ENCODE measurements around the gene ST3GAL3.

The ST3GAL3 gene, protein sequence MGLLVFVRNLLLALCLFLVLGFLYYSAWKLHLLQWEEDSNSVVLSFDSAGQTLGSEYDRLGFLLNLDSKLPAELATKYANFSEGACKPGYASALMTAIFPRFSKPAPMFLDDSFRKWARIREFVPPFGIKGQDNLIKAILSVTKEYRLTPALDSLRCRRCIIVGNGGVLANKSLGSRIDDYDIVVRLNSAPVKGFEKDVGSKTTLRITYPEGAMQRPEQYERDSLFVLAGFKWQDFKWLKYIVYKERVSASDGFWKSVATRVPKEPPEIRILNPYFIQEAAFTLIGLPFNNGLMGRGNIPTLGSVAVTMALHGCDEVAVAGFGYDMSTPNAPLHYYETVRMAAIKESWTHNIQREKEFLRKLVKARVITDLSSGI
- 3.6 to 4.7 reads per million in 2 donors for total RNA-seq

DNA sequence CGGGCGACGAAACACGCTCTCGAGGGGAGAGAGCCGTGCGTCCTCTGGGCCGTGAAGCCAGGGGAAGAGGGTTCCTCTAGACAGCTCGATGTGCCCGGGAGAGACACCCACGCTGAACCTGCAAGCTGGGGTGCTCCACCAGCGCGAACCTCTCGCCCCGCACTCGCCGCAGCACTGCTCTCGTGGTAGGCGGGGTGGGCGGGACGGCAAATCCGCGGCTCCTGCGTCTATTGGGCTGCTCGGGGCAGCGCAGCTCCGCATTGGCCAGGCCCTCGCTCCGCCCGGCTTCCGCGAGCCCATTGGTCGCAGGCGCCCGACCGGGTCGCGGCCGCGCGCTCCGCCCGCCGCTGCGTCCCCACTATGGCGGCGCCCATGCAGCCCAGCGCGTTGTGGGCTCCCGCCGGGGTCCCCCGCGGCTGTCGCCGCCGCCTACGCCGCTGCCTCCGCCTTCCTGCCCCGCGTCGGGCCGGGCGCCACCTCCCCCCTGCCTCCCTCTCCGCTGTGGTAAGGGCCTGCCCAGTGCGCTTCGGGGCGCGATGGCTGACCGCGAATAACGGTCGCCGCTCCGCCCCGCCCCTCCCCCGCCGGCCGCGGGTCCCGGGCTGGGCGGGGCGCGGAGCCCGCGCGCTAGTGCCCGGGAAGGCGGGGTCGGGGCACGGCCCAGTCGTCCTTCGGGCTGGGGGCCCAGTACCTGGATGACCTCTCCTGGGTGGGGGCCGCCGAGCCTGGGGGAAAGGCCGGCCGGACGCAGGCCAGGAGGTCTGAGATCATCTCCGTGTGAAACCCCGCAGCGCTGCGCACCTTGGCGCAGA lies at the start of gene ST3GAL3:
Gene ST3GAL3, plus strand, starts transcription at position 347 of the 812 bp plus-strand sequence. CDS start 28,727 bp downstream, outside the sequence.
- peak; percentile 84 for DNase-seq

DNA sequence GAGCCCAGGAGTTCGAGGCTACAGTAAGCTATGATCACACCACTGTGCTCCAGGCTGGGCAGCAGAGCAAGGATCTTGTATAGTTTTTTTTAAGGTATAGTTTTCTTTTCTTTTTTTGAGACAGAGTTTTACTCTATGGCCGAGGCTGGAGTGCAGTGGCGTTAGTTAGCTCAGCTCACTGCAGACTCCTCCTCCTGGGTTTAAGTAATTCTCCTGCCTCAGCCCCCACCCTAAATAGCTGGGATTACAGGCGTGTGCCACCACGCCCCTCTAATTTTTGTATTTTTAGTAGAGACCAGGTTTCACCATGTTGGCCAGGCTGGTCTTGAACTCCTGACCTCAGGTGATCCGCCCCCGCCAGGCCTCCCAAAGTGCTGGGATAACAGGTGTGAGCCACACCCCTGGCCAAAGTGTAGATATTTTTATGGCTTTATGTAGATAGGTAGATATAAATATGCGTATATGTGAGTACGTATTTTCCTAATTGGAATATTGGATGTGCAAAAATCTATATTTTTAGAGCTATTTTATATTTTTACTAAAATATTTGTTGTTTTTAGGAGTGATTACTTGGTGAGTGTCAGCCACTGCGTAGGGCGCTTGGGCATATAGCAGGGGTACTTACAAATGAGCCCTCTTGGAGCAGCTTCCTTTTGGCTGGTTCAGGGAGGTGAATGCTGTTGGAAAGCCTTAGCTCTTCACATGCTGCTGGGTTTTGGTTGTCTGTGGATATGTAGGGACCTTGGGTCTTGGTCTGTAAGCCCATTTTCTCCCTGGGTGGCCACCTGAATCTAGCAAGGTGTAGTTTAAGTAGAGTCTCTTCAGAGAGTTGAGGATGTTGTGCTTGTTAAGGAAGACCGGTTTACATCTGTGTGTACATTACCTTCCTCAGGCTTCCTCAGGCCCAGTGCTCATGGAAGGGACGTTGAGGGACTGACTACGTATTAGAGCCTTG lies 47.8 kb upstream of the ST3GAL3 start:
- DNase-seq: no peak

DNA sequence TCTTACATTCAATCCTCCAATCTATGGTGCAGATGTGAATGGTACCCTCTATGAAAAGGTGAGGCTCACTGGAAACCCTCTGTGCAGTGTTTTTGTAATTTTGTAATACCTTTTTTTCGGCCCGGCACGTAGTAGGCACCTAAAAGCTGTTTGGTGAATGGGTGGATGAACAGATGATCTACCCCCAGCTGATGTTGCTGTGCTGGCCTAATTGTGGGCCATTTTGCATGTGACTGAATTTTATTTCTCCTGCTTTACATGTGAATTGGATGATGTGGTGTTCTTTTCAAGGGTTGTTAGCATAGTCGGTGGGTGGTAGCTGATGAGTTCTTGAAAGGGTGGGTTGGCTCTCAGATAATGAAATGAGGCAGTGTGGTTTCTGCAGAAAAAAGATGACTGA lies 47.0 kb upstream of the ST3GAL3 start:
- no peak for DNase-seq

DNA sequence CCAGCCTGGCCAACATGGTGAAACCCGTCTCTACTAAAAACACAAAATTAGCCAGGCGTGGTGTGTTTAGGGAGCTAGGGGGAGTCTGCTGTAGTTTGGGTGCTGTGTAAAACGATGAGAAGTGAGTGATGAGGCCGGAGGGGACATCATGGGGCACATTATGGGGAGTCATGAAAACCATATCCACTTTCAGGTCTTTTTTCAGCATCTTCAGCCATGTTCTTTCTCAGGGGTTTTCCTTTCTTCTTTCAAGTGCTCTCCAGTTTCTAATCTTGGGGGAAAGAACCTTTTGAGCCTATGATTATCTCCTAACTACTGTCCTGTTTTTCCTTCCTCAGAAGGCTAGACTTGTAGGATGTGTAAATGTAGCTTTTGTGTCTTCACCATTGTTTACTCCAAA lies 43.0 kb upstream of the ST3GAL3 start:
- no peak for DNase-seq

DNA sequence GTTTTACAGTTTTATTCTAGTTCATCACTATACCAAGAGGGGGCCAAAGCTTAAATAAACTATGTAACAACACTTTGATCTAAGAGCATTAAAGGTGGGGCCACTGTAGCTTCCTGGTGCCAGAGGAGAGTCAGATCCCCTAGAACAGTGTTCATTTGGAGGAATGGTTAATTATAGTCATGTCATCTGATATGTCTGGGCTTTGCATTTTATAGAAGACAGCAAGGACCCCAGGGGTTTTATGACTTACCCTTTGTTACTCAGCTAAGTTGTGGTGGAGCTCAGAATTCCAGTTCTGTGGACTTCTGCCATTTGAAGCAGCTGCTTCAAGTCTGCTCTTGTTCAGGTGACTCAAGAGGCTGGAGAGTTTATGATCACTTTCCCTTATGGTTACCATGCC lies 40.7 kb upstream of the ST3GAL3 start:
- DNase-seq: no peak

DNA sequence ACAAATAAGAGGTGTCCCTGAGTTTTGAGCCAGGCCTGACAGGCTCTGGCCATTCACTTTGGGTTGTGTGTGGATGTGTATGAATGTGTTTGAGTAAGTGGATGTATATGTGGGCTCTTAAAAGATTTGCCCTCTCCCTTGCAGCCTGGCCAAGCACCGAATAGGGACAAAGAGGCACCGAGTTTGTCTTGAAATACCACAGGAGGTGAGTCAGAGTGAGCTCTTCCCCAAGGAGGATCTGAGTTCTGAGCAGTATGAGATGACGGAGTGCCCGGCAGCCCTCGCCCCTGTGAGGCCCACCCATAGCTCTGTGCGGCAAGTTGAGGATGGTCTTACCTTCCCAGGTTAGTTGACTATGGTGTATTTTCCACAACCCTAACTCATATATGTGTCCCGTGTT lies 38.4 kb upstream of the ST3GAL3 start:
- no peak for DNase-seq

DNA sequence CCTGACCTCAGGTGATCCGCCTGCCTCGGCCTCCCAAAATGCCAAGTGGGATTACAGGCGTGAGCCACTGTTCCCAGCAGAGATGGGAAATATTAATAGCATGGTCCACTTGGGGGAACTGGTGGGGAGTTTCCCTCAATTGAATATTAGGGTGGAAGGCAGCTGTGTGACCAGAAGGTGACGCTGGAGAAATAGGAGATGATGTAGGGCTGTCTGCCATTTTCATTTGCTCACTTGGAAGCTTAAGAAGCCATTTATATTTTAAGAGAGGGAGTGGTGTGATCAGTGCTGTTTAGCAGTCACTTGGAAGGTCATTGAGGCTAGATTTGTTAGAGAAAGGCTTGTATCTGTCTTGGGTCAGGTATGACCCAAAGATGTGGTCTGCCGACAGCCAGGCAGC lies 37.5 kb upstream of the ST3GAL3 start:
- no peak for DNase-seq

DNA sequence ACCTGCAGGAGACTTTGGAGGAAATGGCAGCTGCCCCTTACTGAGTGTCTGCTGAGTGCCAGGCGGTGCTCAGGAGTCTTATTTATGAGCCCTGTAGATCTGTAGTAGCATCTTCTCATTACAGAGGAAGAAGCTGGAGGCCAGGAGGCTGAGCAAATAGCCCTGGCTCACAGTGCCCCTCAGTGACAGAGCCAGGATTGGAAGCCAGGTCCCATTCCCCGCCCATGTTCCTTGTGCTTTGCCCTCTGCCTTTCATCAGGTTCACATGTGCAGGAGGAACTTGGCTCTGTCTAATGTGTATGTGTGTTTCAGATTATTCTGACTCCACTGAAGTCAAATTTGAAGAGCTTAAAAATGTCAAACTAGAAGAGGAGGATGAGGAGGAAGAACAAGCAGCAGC lies 36.1 kb upstream of the ST3GAL3 start:
- no peak for DNase-seq

DNA sequence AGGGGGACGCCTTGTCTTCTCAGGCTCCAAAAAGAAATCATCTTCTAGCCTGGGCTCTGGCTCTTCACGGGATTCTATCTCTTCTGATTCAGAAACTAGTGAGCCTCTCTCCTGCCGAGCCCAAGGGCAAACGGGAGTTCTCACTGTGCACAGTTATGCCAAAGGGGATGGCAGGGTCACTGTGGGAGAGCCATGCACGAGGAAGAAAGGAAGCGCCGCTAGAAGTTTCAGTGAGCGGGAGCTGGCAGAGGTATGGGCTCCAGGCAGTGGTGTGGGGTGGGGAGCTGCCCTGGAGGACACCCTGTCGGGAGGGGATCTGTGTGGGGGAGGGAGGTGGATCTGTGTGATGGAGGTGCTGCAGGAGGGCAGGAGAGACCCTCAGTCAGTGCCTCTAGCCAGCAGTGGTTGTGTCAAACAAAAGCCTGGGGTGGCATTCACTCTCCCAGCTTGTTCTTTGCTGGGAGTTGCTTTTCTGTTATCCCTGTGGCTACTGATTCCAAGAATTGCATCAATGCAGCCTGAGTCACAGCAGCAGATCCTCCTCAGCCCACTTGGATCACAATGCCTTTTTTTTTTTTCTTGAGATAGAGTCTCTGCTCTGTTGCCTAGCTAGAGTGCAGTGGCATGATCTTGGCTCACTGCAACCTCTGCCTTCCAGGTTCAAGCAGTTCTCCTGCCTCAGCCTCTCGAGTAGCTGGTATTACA lies 35.6 kb upstream of the ST3GAL3 start:
- no peak for DNase-seq

DNA sequence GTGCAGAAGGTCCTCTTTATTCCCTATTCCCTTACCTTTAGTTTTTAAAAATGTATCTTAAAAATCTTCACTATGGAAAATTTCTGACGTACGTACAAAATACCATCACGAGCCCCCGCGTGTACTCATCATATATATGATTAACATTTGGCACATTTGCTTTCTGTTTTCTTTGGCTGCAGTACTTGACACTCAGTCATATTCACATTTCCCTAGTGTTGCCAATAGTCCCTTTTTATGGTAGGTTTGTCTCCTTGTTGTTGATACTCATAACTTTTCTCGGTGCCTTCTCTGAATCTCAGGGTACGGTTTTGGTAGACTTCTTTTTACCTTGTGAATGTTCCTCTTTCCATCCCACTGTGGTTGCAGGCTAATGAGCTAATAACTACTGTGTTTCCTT lies 34.1 kb upstream of the ST3GAL3 start:
- DNase-seq: no peak

DNA sequence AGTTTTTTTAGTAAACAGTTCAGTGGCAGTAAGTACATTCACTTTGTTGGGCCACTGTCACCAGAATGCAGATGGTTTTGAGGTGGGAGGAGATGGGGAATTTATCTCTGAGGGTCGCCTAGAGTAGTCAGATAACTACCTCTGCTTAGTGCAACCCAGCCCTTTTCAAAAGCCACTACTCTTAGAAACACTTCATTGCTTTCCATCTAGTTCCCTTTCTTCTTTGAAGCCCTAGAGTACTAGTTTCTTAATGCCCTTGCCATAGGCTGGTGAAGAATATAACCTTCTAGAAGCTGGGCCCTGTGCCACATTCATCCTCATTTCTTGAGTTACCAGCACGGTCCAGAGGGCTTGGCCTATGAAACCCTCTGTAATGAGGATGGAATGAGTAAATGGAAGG lies 28.4 kb upstream of the ST3GAL3 start:
- no peak for DNase-seq

DNA sequence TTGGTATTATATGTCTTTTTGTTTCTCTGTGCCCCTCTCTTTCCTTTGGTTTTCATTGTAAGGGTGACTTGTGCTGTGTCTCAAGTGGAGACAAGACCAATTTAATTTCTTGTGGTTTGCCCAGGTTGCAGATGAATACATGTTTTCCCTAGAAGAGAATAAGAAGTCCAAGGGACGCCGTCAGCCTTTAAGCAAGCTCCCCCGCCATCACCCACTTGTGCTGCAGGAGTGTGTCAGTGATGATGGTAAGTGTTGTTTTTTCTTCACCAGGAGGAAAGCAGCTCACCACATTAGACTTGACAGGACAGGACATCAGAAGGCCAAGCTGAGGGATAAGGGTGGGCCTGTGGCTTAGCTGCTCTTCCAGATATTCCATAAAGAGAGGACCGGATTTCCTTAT lies 23.8 kb upstream of the ST3GAL3 start:
- no peak for DNase-seq

DNA sequence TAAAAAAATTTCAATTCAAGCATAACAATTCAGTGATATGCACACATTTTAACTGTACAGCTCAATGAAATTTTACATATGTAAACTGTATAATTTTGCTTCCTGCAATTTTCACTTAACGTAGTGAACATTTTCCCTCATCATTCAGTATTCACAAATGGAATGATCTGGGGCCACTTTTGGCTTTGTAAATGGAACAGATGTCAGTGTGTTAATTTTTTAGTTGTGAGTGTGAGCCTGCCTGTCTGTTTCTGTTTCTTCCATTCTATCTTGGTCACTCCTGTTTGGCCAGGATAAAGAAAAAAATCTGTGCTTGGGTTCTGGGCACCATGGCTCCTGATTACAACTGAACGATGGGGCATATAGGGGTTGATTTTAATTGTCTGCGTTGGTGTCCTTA lies 20.5 kb upstream of the ST3GAL3 start:
- DNase-seq: no peak

DNA sequence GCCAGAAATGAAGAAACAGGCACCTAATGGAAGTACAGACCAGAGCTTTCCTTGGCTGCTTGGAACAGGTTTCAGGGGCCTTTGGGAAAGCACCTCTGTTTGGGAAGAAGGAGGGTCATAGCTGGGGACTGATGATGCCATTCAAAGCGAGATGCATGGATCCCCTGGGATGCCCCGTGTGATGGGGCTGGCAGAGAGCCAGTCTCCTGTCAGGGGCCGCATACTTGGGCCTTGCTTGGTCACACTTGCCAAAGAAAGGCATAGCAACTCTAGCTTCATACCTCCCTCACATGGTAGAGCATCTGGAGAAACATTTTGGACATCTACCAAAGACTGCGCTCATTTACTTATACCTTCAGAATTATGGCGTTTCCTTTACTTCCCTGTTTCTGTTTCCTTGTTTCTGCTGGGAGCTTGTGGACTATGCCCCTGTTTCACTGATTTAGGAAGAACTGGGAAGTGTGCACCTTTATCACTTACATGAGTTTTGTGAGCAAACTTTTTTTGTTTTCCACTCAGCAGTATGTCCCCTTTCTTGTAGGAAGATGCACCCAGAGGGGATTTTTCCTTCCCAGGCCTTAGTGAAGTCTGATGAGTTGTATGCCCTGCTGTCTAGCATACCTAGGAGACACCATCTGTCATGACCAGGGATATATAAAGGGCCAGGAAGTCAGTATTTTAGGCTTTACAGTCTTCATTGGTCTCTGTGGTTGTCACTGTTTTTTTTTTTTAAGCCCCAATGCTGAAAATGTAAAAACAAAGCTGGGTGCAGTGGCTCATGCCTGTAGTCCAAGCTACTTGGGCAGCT lies 19.8 kb upstream of the ST3GAL3 start:
- DNase-seq: no peak

DNA sequence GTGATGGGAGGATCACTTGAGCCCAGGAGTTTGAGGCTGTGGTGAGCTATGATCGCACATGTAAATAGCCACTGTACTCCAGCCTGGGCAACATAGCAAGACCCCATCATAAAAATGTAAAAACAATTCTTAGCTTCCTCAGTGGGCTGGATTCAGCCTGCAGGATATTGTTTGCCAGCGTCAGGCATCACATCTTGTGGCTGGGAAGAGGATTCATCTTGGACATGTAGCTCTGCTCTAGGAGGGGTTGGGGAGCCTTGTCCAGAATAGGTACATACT lies 19.3 kb upstream of the ST3GAL3 start:
- no peak for DNase-seq

DNA sequence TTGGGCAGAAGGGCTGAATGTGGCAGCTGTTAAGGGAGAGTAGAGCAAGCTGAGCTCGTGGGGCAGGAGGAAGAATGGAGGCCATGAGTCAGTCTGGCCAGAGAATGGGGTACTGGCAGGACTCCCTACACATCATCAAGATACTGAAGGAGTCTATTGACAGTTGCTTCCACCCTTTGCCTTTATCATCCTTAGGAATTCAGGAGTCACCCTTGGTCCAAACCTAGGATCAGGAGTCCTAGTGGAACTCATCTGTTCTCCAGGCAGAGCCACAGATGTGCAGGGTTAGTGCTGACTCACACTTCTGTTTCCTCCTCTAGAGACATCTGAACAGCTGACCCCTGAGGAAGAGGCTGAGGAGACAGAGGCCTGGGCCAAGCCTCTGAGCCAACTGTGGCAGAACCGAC lies 18.7 kb upstream of the ST3GAL3 start:
- DNase-seq: no peak

DNA sequence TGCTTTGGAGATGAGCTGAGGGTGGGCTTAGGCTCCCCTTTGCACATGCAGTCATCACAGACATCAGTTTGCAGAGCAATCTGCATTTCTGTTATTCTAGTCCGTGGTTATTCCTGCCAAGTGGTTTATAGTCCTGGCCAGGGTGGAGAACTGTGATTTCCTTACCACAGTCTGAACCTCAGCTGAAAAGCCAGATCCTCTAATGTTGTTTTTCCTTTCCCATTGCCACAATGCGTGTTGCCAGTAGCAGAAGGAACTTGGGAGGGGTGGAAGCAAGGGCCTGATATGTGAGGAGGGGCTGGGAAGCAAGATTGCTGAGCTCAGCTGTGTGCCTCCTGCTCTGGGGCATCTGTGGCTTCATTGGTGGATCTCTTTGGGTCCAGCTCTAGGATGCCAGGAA lies 18.0 kb upstream of the ST3GAL3 start:
- no peak for DNase-seq

DNA sequence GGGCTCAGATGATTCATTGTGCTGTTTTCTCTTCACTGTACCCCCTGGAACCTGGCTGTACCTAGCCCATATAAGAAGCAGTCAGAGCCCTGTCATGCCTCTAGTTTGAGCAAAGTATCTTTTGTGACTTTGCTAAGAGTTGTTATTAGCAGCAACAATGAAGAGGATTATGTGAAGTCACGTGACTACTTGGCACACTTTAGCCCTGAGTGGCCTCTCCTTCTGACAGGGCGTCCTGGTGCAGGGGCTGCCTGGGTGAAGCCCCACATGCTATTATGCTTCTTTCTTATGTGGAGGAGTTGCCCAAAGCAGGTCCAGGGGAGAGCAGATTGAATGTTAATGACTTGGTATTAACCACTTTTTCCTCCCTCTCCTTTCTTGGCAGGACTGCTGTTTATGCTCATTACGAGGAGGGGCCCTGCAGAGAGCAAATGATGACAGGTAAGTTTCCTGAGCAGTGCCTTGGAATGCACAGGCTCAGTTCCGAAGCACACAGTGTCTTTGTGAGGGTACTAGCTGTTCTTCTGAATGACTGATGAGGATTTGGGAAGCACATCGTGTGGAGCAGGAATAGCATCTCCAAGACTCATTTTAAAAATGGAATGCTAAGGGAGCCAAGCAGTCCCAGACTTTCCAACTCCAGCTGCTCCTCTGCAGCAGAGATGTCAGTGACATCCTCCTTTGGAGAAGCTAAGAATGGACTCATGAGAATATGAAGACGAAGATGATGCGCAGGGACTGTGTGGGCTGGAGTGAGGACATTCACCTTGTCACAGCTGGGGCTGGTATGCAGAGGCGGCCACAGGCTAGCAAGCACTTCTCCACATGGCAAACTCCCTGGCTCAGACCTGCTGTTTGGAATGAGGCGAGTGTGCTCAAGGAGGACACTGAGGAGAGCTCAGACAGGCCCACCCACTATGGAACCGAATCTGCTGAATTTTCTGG lies 15.2 kb upstream of the ST3GAL3 start:
- no peak for DNase-seq

DNA sequence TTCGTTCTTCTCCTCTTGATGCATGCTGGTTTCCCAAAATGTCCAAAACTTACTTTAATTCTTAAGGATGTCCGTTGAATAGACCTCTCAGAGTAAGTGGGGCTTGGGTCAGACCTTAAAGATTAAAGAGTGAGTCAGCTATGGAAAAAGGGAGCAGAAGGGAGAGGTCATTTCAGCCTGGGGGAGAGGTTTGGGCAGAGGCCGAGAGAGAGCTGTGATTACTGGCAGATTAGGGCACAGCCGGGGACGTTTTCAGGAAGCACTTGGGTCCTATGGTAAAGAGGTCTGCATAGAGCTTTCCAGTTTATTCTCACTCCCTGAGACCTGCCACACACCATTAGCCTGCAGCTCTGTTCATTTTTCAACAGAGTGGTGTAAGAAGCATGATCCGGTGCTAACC lies 14.0 kb upstream of the ST3GAL3 start:
- DNase-seq: no peak

DNA sequence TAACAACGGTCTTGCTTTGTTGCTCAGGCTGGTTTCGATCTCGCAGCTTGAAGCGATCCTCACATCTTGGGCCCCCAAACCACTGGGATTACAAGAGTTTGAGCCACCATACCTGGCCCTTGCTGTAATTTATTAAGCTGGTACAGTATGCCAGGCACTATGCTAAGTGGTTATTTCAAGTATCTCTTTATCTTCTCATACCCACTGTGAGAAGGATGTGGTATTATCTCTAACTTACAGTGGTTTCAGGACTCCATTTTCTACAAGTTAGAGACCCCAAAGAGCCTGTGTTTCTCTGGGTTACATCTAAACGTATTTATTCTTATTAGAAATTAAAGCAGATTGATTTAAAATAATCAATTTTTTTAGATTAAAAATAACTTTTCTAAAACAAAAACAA lies 8.1 kb upstream of the ST3GAL3 start:
- no peak for DNase-seq

DNA sequence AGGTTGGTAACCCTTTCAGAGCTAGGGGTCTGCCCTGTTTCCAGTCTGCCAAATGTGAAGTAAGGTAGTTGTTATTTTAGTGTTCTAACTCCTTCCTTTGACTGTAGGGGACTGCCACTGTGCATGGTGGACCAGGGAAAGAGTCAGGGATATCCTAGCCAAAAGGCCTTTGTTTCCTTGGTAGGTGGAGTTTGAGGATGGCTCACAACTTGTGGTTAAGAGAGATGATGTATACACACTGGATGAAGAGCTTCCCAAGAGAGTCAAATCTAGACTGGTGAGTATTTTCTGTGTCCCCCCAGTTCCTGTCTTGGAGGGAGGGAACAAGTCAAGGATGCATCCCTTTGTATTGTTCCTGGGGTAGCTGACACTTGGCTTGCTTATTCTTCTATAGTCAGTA lies 3.5 kb upstream of the ST3GAL3 start:
- DNase-seq: no peak

Data from T-helper 9 cell (primary cell).